GM19324 (cell line): ENCODE results near the gene ASTN2.

Experiments
- ATAC-seq: cut with Tn5 transposase; IDR thresholded peaks from one replicate; pipeline ENCODE4 v1.9.1; 2021; ENCODE audit warnings: mild to moderate bottlenecking, moderate library complexity; ENCODE audit not compliant: unreplicated experiment, low FRiP score

ASTN2 gene

DNA sequence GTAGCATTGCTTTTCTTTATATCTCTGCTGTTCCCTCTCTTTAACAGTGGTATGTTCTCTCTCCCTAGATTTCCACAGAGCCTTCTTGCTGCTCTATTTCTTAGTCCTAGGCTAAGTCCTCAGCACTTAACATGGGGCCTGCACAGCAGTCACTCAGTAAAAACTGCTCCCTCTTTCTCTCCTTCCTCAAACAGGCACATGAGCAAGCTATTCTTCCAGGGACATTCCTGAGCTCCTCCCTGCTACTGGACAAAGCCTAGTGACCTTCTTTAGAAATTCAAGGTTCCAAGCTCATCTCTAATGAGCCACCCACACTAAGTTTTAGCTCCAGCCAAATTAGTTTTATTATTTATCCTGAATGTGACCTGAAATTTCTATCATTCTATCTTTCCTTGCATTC is 688.3 kb downstream of the ASTN2 start:
- ATAC-seq, result no peak

GRCh38 chr9:116724123-116724522 is 690.7 kb downstream of the ASTN2 start:
- ATAC-seq, result no peak

DNA sequence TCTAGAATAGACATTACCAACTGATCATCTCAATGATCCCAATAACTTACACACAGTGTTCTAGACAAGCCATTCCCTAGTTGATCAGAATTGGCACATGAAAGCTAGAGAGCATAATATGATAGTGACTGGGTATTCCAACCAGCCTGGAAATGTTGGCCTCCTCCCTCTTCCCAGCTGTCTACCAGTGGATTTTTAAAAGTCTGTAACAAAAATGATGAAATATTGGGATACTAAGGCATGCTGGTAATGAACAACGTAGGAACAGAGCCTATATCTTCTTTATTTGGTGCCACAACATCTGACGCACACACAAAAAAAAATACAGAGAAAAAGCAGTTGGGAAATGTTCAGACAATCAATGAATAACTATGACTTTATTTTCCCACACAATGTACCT is 692.9 kb downstream of the ASTN2 start:
- no peak for ATAC-seq

GRCh38 chr9:116721411-116721810 is 693.4 kb downstream of the ASTN2 start:
- no peak for ATAC-seq

GRCh38 chr9:116720111-116720510 is 694.7 kb downstream of the ASTN2 start:
- no peak for ATAC-seq

DNA sequence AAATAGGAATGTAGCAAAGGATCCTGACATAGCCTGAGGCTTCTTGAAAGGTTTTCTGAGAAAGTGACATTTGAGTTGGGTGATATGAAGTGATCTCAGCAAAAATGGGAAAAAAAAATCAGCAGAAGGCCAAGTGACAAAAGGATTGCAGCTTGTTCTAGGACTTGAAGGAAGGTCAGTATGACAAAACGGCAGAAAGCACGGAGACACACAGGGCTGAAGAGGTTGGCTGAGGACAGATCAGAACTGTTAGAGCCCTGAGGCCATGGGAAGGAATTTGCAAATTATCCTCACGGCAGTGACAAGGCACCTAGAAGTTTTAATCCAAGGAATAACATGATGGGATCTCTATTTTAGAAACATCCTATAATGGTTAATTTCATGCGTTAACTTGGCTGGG is 696.7 kb downstream of the ASTN2 start:
- ATAC-seq, result no peak

GRCh38 chr9:116717150-116717549 is 697.7 kb downstream of the ASTN2 start:
- no peak for ATAC-seq

- ATAC-seq, result no peak
Observed at GRCh38 chr9:116716438-116716837, 698.4 kb downstream of the ASTN2 start.

DNA sequence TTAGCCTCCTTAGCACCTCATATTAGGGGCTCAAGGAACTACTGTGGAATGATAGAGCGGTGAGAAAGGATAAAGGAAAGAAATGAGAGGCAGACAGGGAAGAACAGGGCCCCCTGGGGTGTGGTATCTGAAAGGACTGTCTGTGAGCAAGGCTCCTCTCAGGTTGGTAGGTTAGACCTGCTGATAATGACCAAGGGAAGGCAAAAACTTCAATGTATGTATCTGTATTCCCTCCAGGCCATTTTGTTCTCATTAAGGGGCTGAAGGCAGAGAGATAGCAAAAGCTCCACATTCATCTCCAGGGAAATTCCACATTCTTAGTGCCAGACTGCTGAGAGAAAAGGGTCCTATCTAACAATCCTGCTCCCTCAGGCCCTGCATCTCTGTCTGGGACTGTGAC is 699.1 kb downstream of the ASTN2 start:
- no peak for ATAC-seq

DNA sequence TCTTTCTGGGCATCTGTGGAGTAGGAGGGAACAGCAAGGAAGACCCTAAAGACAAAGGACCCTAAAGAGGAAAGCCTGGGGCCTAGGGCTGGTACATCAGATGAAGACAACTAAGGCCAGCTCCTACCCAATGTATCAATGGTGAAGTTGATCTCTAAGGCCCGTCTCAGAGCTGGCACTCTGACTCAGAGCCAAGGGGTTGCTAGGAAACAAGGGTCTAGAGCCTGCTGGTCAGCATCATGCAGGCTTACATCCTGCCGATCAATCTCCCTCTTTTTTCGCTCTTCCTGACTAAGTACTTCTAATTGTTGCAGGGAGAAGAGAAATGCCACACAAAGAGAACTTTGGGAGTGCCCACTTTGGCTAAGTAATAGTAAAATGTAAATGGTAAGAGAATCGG is 701.6 kb downstream of the ASTN2 start:
- no peak for ATAC-seq

GRCh38 chr9:116712781-116713180 is 702.1 kb downstream of the ASTN2 start:
- ATAC-seq, result no peak

GRCh38 chr9:116706310-116707290 is 708.3 kb downstream of the ASTN2 start:
- no peak for ATAC-seq

DNA sequence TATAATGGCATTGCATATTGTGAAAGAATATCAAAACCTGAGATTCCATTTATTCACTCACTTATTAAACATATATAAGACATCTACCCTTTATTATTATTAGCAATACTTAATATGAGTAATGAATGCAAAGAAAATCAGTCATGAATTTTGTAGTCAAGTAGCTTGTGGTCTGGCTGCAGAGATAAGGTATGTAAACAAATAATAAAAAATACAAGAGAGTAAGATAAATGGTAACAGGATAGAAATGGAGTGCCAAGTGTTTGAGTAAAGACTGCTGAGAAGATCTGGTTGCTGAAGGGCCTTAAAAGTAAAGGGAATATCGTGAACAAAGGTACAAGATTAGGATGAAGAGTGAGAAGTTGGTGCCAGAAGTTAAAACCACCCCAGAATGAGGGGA is 709.3 kb downstream of the ASTN2 start:
- no peak for ATAC-seq

- no peak for ATAC-seq
Observed at GRCh38 chr9:116704470-116704869, 710.4 kb downstream of the ASTN2 start.

GRCh38 chr9:116703634-116704033 is 711.2 kb downstream of the ASTN2 start:
- no peak for ATAC-seq

- no peak for ATAC-seq
Observed at GRCh38 chr9:116701940-116702642, 712.8 kb downstream of the ASTN2 start.

GRCh38 chr9:116700882-116701865 is 713.7 kb downstream of the ASTN2 start:
- ATAC-seq, result no peak

- ATAC-seq, result no peak
Observed at GRCh38 chr9:116700279-116700678, 714.6 kb downstream of the ASTN2 start.

DNA sequence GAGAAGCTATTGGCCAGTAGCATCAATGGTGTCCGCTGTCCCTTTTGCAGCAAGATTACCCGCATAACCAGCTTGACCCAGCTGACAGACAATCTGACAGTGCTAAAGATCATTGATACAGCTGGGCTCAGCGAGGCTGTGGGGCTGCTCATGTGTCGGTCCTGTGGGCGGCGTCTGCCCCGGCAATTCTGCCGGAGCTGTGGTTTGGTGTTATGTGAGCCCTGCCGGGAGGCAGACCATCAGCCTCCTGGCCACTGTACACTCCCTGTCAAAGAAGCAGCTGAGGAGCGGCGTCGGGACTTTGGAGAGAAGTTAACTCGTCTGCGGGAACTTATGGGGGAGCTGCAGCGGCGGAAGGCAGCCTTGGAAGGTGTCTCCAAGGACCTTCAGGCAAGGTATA is 717.0 kb downstream of the ASTN2 start:
- no peak for ATAC-seq

GRCh38 chr9:116697362-116697761 is 717.5 kb downstream of the ASTN2 start:
- no peak for ATAC-seq

DNA sequence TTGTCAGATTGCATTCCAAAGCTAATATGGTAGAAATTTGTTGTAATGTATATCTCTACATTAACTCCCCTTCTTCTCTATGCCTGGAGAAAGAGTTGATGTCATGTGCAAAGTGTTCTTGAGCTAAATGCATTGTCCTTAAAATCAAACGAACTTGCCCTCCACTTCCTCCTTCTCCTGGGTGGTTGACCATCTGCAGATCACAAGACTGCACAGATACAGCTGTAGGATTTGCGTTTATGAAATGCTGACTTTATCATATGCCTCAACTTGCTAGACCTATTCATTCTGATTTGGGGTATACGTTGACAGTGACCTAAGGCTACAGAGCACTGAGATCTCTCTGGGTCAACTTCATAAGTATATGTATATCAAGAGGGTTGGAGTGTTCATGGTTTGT is 719.4 kb downstream of the ASTN2 start:
- ATAC-seq, result no peak
